ENCODE data around the gene TM9SF1. TPM values are rescaled to one million over a fixed set of nuclear protein-coding genes. Genes with fewer than 3 reads are reported as not detected.
A peak's percentile ranks its signal among the peaks of the same experiment; 100 is the strongest.

The TM9SF1 gene
- total and polyA plus RNA-seq, 9 of the 15 experiments (the other 6 are each of a cell fraction or from before 2014, with no cell fraction given) = 5.3 to 20.3 (median 11.8) TPM

DNA sequence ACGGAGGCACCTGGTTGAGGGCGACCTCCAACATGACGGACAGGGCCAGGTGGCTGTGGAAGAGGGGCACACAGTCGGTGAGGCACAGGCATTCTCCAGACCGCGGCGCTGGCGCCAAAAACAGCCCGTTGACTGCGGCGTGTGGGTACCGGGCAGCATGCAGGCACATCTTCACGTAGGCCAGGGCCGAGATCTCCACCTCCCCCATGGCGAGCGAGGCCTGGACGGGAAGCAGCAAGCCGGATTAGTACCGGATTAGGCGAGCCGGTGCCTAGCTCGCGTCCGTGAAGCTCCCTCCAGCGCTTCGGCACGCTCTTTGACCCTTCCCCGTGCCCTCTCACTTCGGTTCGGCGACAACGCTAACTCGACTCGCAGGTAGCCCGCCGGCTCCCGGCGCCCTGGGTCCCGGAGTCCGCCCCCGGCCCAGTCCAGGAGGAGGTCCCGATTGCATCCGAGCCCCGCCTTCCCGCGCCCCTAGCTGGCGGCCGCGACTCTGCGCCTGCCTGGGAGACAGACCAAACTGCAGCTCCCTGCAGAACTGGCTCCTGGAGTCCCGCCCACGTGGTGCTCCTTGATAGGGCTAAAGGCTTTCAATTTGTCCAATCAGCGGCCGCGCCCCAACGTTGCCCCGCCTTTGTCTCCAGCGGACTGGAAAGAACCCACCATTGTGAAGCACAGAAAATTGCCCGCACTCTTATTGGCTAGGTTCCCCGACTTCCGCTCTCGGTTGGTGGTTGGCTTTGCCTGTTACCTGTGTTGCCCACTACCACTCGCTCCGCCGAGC lies 54.0 kb downstream of the TM9SF1 start, which contains the start of gene EMC9 (continued):
- TF ChIP-seq ZBTB7A (IDR thresholded peaks at IDR 0.05; ENCODE audit: borderline replicate concordance, control insufficient read depth, low read depth, low read length) = peak; percentile 66; the same call in 1 of the 2 replicates
- peak; percentile 61; the same call in 1 of the 2 replicates for TF ChIP-seq GABPB1 (CRISPR knock-in tag; IDR thresholded peaks at IDR 0.05)
- TF ChIP-seq HDAC6 (IDR thresholded peaks at IDR 0.05; ENCODE audit: low read depth, low read length) = no peak
- TF ChIP-seq CAMTA2 (CRISPR knock-in tag; conservative IDR thresholded peaks at IDR 0.05) = no peak
- no peak for TF ChIP-seq THRAP3 (IDR thresholded peaks at IDR 0.05; ENCODE audit: borderline replicate concordance)
- TF ChIP-seq ZNF232 (CRISPR knock-in tag; IDR thresholded peaks at IDR 0.05) = no peak
- TF ChIP-seq ZFP36 (IDR thresholded peaks at IDR 0.05; ENCODE audit: low read depth, low read length, partially characterized antibody) = no peak
- no peak for TF ChIP-seq ZNF561 (CRISPR knock-in tag; conservative IDR thresholded peaks at IDR 0.05)
- TF ChIP-seq, protein P1, sequence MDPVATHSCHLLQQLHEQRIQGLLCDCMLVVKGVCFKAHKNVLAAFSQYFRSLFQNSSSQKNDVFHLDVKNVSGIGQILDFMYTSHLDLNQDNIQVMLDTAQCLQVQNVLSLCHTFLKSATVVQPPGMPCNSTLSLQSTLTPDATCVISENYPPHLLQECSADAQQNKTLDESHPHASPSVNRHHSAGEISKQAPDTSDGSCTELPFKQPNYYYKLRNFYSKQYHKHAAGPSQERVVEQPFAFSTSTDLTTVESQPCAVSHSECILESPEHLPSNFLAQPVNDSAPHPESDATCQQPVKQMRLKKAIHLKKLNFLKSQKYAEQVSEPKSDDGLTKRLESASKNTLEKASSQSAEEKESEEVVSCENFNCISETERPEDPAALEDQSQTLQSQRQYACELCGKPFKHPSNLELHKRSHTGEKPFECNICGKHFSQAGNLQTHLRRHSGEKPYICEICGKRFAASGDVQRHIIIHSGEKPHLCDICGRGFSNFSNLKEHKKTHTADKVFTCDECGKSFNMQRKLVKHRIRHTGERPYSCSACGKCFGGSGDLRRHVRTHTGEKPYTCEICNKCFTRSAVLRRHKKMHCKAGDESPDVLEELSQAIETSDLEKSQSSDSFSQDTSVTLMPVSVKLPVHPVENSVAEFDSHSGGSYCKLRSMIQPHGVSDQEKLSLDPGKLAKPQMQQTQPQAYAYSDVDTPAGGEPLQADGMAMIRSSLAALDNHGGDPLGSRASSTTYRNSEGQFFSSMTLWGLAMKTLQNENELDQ (CRISPR knock-in tag; IDR thresholded peaks at IDR 0.05; ENCODE audit: borderline replicate concordance) = no peak
- TF ChIP-seq HES1 (IDR thresholded peaks at IDR 0.05; ENCODE audit: low read depth) = no peak
- no peak for TF ChIP-seq SNIP1 (IDR thresholded peaks at IDR 0.05; ENCODE audit: low read depth)
- peak; percentile 42; the same call in 1 of the 2 replicates for TF ChIP-seq C11orf30 (IDR thresholded peaks at IDR 0.05; ENCODE audit: low read depth)
- no peak for TF ChIP-seq NR2C2 (CRISPR knock-in tag; IDR thresholded peaks at IDR 0.05)
- TF ChIP-seq NR2C2 (tag; IDR thresholded peaks at IDR 0.05) = peak; percentile 76
- TF ChIP-seq MECOM (CRISPR knock-in tag; IDR thresholded peaks at IDR 0.05) = no peak
- peak; percentile 30; the same call in 1 of the 2 replicates for TF ChIP-seq RFX1 (IDR thresholded peaks at IDR 0.05)
- 0 out of 2 replicates have a peak, but pooled peaks have one; percentile 6 for TF ChIP-seq PML (IDR thresholded peaks at IDR 0.05; ENCODE audit: low read length)
- TF ChIP-seq ZNF175 (CRISPR knock-in tag; IDR thresholded peaks at IDR 0.05; ENCODE audit: low read depth) = no peak
- peak; percentile 58 for TF ChIP-seq POLR2H (tag; IDR thresholded peaks at IDR 0.05; ENCODE audit: low read depth)
- TF ChIP-seq MCM7 (IDR thresholded peaks at IDR 0.05) = no peak
- TF ChIP-seq SMARCA4 (IDR thresholded peaks at IDR 0.05) = 0 out of 2 replicates have a peak, but pooled peaks have one; percentile 10
- TF ChIP-seq ZNF436 (CRISPR knock-in tag; IDR thresholded peaks at IDR 0.05) = no peak
- no peak for TF ChIP-seq HNRNPH1 (optimal IDR thresholded peaks at IDR 0.05; ENCODE audit: low read depth, low read length)
- 0 out of 2 replicates have a peak, but pooled peaks have one; percentile 50 for TF ChIP-seq ELF1 (tag; IDR thresholded peaks at IDR 0.05)
- TF ChIP-seq ZNF699 (CRISPR knock-in tag; IDR thresholded peaks at IDR 0.05; ENCODE audit: insufficient replicate concordance) = no peak
- TF ChIP-seq HMGN3 (IDR thresholded peaks at IDR 0.05; ENCODE audit: borderline replicate concordance, extremely low read depth, insufficient read length, low read depth, low read length) = no peak
- no peak for TF ChIP-seq ZNF76 (CRISPR knock-in tag; IDR thresholded peaks at IDR 0.05; ENCODE audit: borderline replicate concordance)
- peak; percentile 81 for TF ChIP-seq NFYB (IDR thresholded peaks at IDR 0.05; ENCODE audit: extremely low read depth, insufficient read length)
